ENCODE results near the gene PRSS38. TPM values are rescaled to one million over a fixed set of nuclear protein-coding genes. Genes with fewer than 3 reads are reported as not detected.

Gene PRSS38
- total RNA-seq, 2 experiments from 2014 or later: not detected

GRCh38 chr1:227824204-227824603 lies 8.7 kb downstream of the PRSS38 start:
- Mint-ChIP-seq H3K4me3 (no peak overlapping the region), H3K9me3 (peaks cover 19% of the 10 kb centered on the region), H3K27me3 (peaks cover 14% of the 10 kb centered on the region), H3K27ac (no peak overlapping the region), H3K36me3 (ENCODE audit: low read depth) (peaks cover 8% of the 10 kb centered on the region), H3K4me1 (ENCODE audit: low read depth) (peaks cover 18% of the 10 kb centered on the region)
- no peak for ATAC-seq (ENCODE audit: poor library complexity)
- Histone ChIP-seq H3K9me3 (ENCODE audit: control insufficient read depth in 1 of 2, insufficient read depth in 1 of 2, low read length in 2 of 2) (peaks cover 8 to 10% of the 10 kb centered on the region in 2 experiments), H3K36me3 (ENCODE audit: insufficient read depth, low read length) (no peaks in the 10 kb centered on the region), H3K27ac (ENCODE audit: low read depth in 1 of 2, low read length in 2 of 2) (no peak overlapping the region), H3K4me1 (ENCODE audit: insufficient read depth, low read length) (peaks cover 4% of the 10 kb centered on the region), H3K4me3 (ENCODE audit: low read length) (no peak overlapping the region), H3K27me3 (ENCODE audit: control insufficient read depth in 1 of 2, insufficient read depth in 2 of 2, low read length in 2 of 2) (no peaks in the 10 kb centered on the region)
- no peak for DNase-seq
- intact Hi-C loops (cut with DNase I, micrococcal nuclease): no loop called here
- POLR2A ChIA-PET: no interaction called here
- CTCF ChIA-PET: no interaction called here
- TF ChIP-seq CTCF (IDR thresholded peaks at IDR 0.05): no peak

- no peak for TF ChIP-seq CTCF (IDR thresholded peaks at IDR 0.05)
- Histone ChIP-seq H3K36me3 (ENCODE audit: insufficient read depth, low read length) (no peaks in the 10 kb centered on the region), H3K9me3 (ENCODE audit: control insufficient read depth in 1 of 2, insufficient read depth in 1 of 2, low read length in 2 of 2) (peaks cover 0 to 11% of the 10 kb centered on the region in 2 experiments), H3K27ac (ENCODE audit: low read depth in 1 of 2, low read length in 2 of 2) (no peak overlapping the region), H3K4me3 (ENCODE audit: low read length) (no peak overlapping the region), H3K27me3 (ENCODE audit: control insufficient read depth in 1 of 2, insufficient read depth in 2 of 2, low read length in 2 of 2) (no peaks in the 10 kb centered on the region), H3K4me1 (ENCODE audit: insufficient read depth, low read length) (peaks cover 4% of the 10 kb centered on the region)
- Mint-ChIP-seq H3K4me3 (no peak overlapping the region), H3K36me3 (ENCODE audit: low read depth) (peaks cover 6% of the 10 kb centered on the region), H3K4me1 (ENCODE audit: low read depth) (peaks cover 20% of the 10 kb centered on the region), H3K27ac (no peak overlapping the region), H3K27me3 (peaks cover 17% of the 10 kb centered on the region), H3K9me3 (peaks cover 14% of the 10 kb centered on the region)
- intact Hi-C loops (cut with DNase I, micrococcal nuclease): no loop called here
- CTCF ChIA-PET: no interaction called here
- POLR2A ChIA-PET: no interaction called here
- DNase-seq (peak in 1 of 14 experiments; percentile 21), ATAC-seq (ENCODE audit: poor library complexity) (no peak)
Measured at GRCh38 chr1:227828786-227829185, 13.3 kb downstream of the PRSS38 start.

GRCh38 chr1:227838181-227838580 lies 22.7 kb downstream of the PRSS38 start:
- Histone ChIP-seq H3K36me3 (ENCODE audit: insufficient read depth, low read length) (no peaks in the 10 kb centered on the region), H3K27me3 (ENCODE audit: control insufficient read depth in 1 of 2, insufficient read depth in 2 of 2, low read length in 2 of 2) (no peaks in the 10 kb centered on the region), H3K9me3 (ENCODE audit: control insufficient read depth in 1 of 2, insufficient read depth in 1 of 2, low read length in 2 of 2) (no peaks in the 10 kb centered on the region), H3K27ac (ENCODE audit: low read depth in 1 of 2, low read length in 2 of 2) (no peak overlapping the region), H3K4me1 (ENCODE audit: insufficient read depth, low read length) (no peaks in the 10 kb centered on the region), H3K4me3 (ENCODE audit: low read length) (no peak overlapping the region)
- POLR2A ChIA-PET: no interaction called here
- DNase-seq: no peak
- Mint-ChIP-seq H3K4me3 (no peak overlapping the region), H3K27ac (no peak overlapping the region), H3K27me3 (peaks cover 6% of the 10 kb centered on the region), H3K36me3 (ENCODE audit: low read depth) (no peaks in the 10 kb centered on the region), H3K4me1 (ENCODE audit: low read depth) (no peaks in the 10 kb centered on the region), H3K9me3 (no peaks in the 10 kb centered on the region)
- intact Hi-C loops (cut with DNase I, micrococcal nuclease): loop anchor here in 1 of 2 experiments (5.0 kb wide), 1 partner anchor 36 kb away; no protein-coding TSS in a partner anchor
- CTCF ChIA-PET: no interaction called here
- no peak for TF ChIP-seq CTCF (IDR thresholded peaks at IDR 0.05)
- no peak for ATAC-seq (ENCODE audit: poor library complexity)

All from CD4-positive, alpha-beta T cell (primary cell).